Thymus (tissue), 11 donors: ENCODE results near the gene ATF1. TPM values are rescaled to one million over a fixed set of nuclear protein-coding genes. Genes with fewer than 3 reads are reported as not detected.
A peak's percentile ranks its signal among the peaks of the same experiment; 100 is the strongest.
"Not testable (repeated sequence)": the region's sequence is repeated elsewhere in the genome, so short reads cannot be mapped to it uniquely, and the experiment has no call there.

Experiments used
- DNase-seq, 9 donors: peaks; one replicate each; pipeline ENCODE4 v3.0.0-alpha.2; 2013; ENCODE audit warnings: low spot score in 9 of 9, low read depth in 6 of 9, missing footprints in 1 of 9
- H3K27ac ChIP-seq, 2 donors: one replicate each; pipeline ENCODE4 v1.5.1; 2013; ENCODE audit warnings: control low read depth in 1 of 2, low read depth in 1 of 2, low read length in 1 of 2, mild to moderate bottlenecking in 1 of 2, moderate library complexity in 1 of 2
- H3K27me3 ChIP-seq, 2 donors: one replicate each; pipeline ENCODE4 v1.5.1; 2013; ENCODE audit warnings: low read length in 1 of 2; ENCODE audit not compliant: control insufficient read depth in 2 of 2, insufficient read depth in 1 of 2
- H3K36me3 ChIP-seq, 2 donors: one replicate each; pipeline ENCODE4 v1.5.1; 2013; ENCODE audit warnings: low read length in 1 of 2, mild to moderate bottlenecking in 1 of 2, moderate library complexity in 1 of 2; ENCODE audit not compliant: control insufficient read depth in 2 of 2, insufficient read depth in 2 of 2
- H3K4me1 ChIP-seq, 2 donors: one replicate each; pipeline ENCODE4 v1.5.1; 2013; ENCODE audit warnings: low read length in 2 of 2; ENCODE audit not compliant: control insufficient read depth in 2 of 2, insufficient read depth in 2 of 2
- H3K4me3 ChIP-seq, 2 donors: one replicate each; pipeline ENCODE4 v1.5.1; 2013; ENCODE audit warnings: low read length in 2 of 2, control low read depth in 1 of 2, mild to moderate bottlenecking in 1 of 2
- H3K9me3 ChIP-seq, 2 donors: one replicate each; pipeline ENCODE4 v1.5.1; 2013; ENCODE audit warnings: low read length in 1 of 2, mild to moderate bottlenecking in 1 of 2; ENCODE audit not compliant: control insufficient read depth in 2 of 2, insufficient read depth in 1 of 2
- WGBS: extraction: QIAGEN DNeasy Blood & Tissue Kit; methylation state at CpG from one replicate; pipeline ENCODE4 v1.1.7; 2013; 5-methylcytosine and 5-hydroxymethylcytosine counted together
- polyA plus RNA-seq: library from polyadenylated mRNA; stranded (reverse); fragments of 200-250 nt; gene quantifications from one replicate; pipeline ENCODE4 v1.2.3, GENCODE V29; 2013
- total RNA-seq: library from RNA; stranded (reverse); fragments of 120-200 nt; gene quantifications from one replicate; pipeline ENCODE4 v1.2.4, GENCODE V29; 2013
- donor health status: healthy.

Gene ATF1
- total and polyA plus RNA-seq, 2 donors: 19.4 to 62.1 TPM

- 97% methylated on average over 2 of the region's 2 CpGs for WGBS
- not testable (repeated sequence) for H3K36me3 ChIP-seq, DNase-seq, H3K4me3 ChIP-seq, H3K27me3 ChIP-seq, H3K4me1 ChIP-seq, H3K27ac ChIP-seq, H3K9me3 ChIP-seq
These were observed 91.8 kb downstream of the ATF1 start for GRCh38 chr12:50855679-50856078.

GRCh38 chr12:50859621-50860310 is 95.9 kb downstream of the ATF1 start:
- no peak overlapping the region for H3K27ac ChIP-seq
- H3K4me3 ChIP-seq: no peak overlapping the region
- H3K36me3 ChIP-seq: no peaks in the 10 kb centered on the region
- no peak for DNase-seq
- no peaks in the 10 kb centered on the region for H3K27me3 ChIP-seq
- H3K4me1 ChIP-seq: no peaks in the 10 kb centered on the region
- 92% methylated on average over 4 of the region's 4 CpGs for WGBS
- H3K9me3 ChIP-seq: peaks cover 0 to 4% of the 10 kb centered on the region in 2 donors

GRCh38 chr12:50862316-50862715 is 98.4 kb downstream of the ATF1 start:
- WGBS: 98% methylated on average over 6 of the region's 6 CpGs
- no peaks in the 10 kb centered on the region for H3K36me3 ChIP-seq
- H3K4me1 ChIP-seq: peaks cover 4% of the 10 kb centered on the region in 2 donors
- no peak overlapping the region for H3K27ac ChIP-seq
- DNase-seq: no peak
- no peak overlapping the region for H3K4me3 ChIP-seq
- no peaks in the 10 kb centered on the region for H3K27me3 ChIP-seq
- H3K9me3 ChIP-seq: peaks cover 2 to 18% of the 10 kb centered on the region in 2 donors

- 96% methylated on average over 3 of the region's 3 CpGs for WGBS
- Histone ChIP-seq H3K27ac (no peak overlapping the region), H3K36me3 (no peaks in the 10 kb centered on the region)
These were observed 101.4 kb downstream of the ATF1 start for GRCh38 chr12:50865266-50865665.

GRCh38 chr12:50868881-50869280 is 105.0 kb downstream of the ATF1 start:
- 42% methylated on average over 2 of the region's 2 CpGs for WGBS
- H3K4me3 ChIP-seq: not testable (repeated sequence)

More at GRCh38 chr12:50865266-50865665, 101.4 kb downstream of the ATF1 start:
- Histone ChIP-seq H3K4me1 (peaks cover 4% of the 10 kb centered on the region in 2 donors), H3K9me3 (peaks cover 2 to 18% of the 10 kb centered on the region in 2 donors), H3K4me3 (no peak overlapping the region), H3K27me3 (no peaks in the 10 kb centered on the region)
- no peak for DNase-seq

More at GRCh38 chr12:50868881-50869280, 105.0 kb downstream of the ATF1 start:
- H3K36me3 ChIP-seq, H3K4me1 ChIP-seq, H3K27ac ChIP-seq, H3K27me3 ChIP-seq: not testable (repeated sequence)
- peak in 4 of 9 donors; percentile 8 to 49 (median 12) for DNase-seq
- H3K9me3 ChIP-seq: peaks cover 2 to 21% of the 10 kb centered on the region in 2 donors

Other genes starting within 250 kb of the ATF1 start
- not detected for gene TMPRSS12, start 78.8 kb downstream of the ATF1 start, total RNA-seq
- gene TMPRSS12, start 78.8 kb downstream of the ATF1 start, polyA plus RNA-seq: not detected
- gene HIGD1C, start 188.4 kb downstream of the ATF1 start, total RNA-seq: not detected
- gene HIGD1C, start 188.4 kb downstream of the ATF1 start, polyA plus RNA-seq: not detected